GM18907 (cell line): Measurements from ENCODE around the gene PKP1.

ENCODE experiments used
- ATAC-seq: cut with Tn5 transposase; IDR thresholded peaks from one replicate; pipeline ENCODE4 v1.9.1; 2021; ENCODE audit warnings: mild to moderate bottlenecking, moderate library complexity; ENCODE audit not compliant: unreplicated experiment

PKP1 gene

DNA sequence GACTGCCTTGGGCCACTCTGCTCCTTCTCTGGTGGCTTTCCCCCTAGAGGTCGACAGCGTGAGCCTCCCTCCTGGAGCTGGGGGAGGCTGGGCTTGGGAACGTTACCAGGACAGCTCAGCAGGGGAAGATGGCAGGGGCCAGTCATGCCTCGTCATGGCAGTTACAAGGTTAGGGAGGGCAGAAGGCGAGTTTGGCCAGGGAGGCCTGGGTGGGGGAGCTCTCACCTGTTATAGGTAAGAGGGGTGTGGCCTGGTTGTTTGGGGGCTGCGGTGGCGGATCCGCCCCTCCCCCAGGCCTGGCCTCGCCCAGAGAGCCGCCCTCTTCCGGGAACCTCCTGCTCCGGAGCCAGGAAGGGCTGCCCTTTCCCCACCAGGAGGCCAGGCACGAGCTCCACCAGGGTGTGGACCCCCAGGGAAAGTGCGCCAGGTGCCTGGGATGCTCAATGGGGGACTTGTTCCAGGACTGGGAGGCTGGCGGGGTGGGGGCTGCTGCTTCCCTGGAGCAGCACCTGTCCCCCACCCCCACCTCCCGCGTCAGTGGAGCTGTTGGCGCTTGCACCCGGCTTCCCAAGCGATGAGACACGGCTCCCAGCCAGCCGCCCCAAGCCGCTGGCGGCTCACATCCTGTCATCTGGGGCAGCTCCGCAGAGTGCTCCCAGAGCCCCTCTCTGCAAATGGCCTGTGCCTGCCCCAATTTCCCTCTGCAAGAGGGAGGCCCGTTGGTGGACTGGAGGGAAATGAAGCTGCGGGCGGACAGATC lies 23.6 kb upstream of the PKP1 start:
- no peak for ATAC-seq

DNA sequence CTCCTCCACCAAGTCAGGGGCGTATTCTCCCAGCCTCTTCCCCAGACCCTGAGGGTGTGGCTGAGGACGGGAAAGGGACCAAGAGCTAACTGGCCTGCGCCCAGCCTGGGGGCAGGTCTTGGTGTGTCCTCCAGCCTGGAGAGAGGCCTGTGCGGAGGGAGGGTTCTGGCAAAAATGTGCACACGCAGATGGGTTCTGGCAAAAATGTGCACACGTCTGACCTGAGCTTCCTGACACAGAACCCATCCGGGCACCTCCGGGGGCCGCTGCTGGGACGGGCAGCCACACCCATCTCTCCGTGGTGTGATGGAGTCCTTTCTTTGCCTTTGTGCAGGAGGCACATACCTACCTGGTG lies 23.1 kb upstream of the PKP1 start:
- no peak for ATAC-seq

DNA sequence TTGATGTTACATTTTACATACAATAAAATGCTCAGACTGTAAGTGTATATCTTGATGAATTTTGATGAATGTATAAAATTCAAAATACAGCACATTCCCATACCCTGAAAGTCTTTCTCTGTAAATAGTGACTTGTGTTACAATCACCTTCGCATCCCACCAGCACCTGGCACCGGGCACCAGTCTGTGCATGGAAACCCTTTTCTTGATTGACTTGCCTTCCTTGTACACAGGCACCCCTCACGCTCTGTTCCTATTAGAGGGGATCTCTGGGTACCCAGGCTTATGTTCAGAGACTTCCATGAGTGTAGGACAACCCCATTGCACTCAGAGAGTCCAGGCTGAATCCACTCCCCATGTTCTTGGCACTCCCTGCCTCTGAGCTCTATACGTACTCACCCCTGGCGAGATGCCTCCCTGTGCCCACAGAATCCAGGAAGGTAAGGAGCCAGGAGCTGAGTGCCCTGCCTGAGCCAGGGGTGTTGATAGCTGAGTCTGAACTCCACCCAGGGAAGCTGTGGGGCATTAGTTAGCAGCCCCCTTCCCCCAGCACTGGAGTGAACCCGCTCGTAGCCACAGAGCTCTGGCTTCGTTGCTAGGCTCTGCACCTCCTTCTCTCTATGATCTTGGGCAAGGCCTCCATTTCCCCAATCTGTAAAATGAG lies 22.5 kb upstream of the PKP1 start:
- ATAC-seq, result no peak

DNA sequence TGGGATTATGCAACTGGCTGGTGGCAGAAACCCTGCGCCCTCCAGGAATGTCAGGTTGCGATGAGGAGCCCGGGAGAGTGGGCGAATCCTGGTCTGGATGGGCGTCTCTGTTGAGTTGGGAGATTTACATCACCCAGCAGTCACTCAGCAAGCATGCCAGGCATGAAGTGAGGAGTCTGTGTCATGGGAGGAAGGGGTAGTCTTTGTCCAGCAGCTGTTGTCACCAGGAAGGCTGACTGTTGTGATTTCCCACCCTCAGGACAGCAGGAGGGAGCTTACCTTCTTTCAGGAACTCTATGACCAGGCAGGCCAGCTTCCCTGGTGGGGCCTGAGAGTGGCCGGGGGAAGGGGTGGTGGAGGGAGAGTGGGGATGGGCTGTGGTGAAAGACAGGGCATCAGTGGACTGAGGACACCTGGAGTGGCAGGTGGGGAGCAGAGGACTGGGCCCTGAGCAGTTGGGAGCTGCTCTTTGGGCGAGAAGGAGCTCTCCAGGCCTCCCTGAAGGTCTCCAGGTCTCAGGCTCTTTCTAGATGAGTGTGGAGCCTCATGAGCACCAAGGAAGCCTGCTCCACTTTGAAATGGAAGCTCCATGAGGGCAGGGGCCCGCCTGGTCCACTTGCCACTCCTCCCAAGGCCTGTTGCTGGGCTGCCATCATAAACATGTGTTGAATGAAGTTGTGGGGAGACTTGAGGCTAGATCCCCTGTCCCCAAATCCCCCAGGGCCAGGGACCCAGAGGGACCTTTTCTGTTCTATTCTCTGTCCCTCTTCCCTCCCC lies 21.3 kb upstream of the PKP1 start:
- ATAC-seq, result no peak

DNA sequence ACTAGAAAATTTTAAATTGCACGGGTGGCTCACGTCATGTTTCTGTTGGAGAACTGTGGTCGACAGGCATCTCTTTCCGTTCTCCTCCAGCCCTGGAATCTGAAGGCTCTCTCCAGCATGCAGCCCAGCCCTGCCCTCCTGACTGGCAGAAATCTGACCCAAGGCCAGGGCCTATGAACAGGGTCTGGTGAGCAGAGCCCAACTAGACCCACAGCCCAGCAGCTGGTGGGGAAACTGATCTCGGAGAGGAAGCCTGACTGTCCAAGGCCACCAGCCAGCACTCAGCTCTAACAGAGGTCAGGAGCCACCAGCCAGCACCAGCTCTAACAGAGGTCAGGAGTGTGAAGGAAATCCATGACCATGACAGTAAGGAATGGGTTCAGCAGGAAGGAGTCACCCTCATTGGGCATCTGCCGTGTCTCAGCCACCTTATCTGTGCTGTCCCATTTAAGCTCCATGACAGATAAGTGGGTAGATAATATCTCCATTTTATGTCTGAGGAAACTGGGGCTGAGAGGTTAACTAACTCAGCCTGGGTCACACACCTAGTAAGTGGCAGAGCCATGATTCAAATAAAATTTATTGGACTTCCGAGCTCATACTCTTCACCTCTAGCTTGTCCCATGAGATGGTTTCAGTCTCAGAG lies 20.2 kb upstream of the PKP1 start:
- no peak for ATAC-seq

DNA sequence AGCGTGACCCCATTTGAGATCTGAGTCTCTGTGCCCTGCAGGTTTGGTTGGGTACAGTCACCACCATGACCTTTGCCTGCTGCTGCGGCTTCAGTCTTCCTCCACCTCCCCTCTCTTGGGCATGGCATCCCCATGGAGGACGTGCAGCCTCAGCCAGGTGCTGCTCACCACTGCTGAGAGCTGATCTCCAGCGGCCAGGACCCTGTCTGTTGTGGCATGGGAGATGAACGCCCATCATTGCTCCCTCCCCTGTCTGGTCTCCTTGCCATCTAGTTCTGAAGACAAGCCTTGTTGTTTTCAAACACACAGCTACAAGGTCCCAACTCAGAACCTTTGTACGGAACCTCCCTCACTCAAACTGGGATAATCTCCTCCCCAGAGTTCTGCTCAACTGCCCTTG lies 19.2 kb upstream of the PKP1 start:
- no peak for ATAC-seq

DNA sequence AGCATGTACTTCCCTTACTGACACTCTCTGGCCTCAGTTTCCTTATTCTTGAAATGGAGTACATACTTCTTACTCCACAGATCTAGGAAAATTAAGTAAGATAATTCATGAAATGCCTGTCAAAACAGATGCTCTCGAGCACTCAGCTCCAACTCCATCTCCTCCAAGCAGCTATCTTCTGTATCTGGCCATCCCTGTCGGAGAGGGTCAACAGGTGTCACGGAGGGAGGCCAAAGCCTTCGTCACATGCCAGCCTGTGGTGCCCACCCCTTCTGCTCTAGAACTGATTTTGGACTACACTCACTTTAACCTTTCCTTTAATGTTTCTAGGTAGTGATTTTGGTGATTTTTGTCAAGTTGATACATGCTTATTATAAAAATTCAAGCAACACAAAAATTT lies 18.8 kb upstream of the PKP1 start:
- no peak for ATAC-seq

DNA sequence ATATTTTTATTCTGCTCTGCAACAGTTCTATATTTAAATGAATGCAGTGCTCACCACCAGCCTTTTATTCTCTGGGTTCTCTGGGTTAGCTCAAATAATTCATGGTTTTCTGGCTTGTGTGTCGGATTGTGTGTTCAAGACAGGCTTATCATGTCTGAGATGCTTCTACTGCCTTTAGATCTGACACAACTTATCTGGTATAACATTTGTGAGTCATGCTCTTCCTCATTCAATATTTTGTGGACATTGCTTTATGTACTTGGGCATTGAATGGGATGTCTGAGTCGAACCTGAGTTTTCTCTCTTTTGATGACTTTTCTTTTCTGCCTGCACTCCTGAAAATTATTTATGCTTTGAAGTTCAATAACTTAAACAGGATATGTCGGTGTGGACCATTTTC lies 17.6 kb upstream of the PKP1 start:
- ATAC-seq, result no peak

DNA sequence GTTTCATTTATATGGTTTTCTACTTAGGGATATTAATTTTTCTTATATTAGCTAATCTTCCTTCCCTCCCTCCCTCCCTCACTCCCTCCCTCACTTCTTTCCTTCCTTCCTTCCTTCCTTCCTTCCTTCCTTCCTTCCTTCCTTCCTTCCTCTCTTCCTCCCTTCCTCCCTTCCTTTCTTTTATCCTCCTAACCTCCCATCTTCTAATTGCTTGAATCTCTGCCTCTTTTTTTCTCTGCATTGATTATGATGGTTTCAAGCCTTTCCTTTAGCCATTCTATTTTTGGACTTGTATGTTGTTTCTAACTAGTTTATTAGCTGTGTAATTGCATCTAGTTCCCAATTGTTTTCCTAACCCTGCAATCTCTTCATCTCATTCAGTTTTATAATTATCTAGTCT lies 17.0 kb upstream of the PKP1 start:
- no peak for ATAC-seq

DNA sequence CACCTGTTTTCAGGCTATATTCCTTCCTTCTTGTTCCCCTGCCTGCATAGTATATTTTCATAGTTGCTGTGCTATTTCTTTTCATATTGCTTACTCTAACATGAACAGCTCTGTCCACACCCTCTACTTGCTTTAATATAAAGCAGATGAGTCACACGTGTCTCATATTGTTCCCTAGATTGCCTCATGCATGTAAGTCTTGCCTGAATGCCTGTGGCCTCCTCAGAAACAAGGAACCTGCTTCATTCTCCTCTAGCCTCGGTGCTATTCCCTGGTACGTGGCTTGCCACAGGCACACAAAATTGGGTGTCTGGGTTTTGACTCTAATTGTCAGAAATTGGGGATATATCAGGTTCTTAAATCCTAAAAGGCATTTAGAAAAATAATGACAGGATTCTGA lies 16.5 kb upstream of the PKP1 start:
- no peak for ATAC-seq

DNA sequence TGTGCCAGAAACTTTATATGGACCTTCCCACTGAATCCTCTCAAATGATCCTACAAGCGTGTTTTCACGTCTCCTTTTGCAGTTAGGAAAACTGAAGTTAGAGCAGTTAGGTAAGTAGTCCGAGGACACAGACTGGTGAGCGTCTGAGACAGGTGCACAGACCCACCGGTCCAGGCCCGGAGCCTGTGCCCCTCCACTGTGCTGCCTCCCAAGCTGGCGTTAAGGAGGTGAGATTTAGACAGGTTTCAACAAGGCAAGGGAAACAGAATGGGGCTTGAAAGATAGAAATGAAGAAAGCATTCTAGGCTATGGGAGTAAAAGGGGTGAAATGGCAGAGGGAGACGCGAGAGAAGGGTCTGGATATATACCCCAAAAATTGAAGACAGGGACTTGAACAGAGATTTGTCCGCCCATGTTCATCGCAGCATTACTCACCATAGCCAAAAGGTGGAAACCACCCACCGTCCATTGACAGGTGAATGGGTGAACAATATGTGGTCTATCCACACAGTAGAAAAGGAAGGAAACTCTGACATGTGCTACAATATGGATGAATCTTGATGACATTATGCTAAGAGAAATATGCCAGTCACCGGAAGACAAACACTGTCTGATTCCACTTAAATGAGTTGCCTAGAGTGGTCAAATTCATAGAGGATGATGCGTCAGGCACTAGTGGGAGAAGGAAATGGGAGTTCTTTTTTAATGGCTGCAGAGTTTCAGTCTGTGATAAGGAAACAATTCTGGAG lies 15.7 kb upstream of the PKP1 start:
- ATAC-seq, result no peak

DNA sequence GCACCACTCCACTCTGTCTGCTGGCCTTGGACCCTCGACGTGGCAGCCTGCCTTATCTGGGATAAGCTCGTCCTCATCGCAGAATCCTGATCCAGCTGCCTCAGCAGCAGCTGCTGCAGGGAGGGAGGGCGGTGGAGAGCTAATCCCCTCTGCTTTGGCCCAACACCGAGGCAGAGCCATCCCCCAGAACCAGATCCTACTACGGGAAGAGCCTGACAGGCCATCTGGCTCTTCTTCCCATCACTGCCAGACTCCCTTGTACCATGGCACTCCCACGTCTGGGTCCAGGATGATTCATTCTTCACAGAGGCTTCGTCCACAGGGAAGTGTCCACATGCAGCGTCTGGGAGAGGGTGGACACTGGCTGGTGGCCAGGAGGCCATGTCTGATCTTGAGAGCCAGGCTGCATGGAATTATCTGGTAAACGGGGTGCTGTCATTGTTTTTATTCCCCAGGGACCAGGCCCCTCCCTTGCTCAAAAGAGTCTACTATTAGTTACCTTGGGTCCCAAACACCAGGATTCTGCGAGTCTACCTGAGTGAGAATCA lies 14.6 kb upstream of the PKP1 start:
- no peak for ATAC-seq

DNA sequence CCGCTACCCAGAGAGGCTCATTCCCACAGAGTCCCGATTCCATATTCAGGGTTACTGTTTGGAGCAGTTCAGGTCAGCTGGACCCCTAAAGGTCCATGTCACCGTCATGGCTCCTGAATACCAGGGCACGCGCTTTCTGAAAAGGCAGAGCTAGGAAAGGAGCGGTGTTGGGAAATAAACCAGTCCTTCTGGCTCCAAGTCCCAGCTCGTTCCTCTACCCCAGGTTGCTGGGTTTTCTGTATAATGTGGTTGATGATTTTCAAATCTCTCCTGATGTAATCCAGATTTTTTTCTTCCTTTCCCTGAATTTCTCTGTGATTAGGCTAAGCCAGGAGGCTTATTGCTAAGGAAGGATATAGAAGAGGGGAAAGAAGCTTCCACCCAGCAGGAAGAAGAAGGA lies 14.0 kb upstream of the PKP1 start:
- no peak for ATAC-seq

DNA sequence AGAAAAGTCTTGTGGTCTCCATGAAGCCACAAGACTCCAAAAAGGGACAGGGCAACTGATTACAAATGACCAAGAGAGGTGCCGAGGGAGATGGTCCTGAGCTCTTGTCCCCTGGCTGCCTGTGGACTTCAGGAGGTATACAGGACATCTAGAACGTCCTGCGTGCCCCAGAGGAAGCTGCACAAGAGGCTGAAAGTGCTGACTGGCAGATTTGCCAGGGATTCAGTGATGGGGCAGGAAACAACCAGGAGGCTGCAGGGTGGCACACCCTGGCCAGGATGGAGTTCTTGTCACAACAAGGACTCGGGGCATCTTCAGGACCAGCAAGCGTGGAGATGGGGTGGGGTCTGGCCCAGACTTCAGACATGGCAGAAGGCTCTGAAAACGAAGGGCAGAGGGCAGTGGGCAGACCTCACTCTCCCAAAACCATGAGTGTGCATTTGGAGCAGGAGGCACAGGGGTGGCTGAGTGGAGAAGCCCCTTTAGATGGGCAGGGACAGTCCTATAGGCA lies 13.4 kb upstream of the PKP1 start:
- no peak for ATAC-seq

DNA sequence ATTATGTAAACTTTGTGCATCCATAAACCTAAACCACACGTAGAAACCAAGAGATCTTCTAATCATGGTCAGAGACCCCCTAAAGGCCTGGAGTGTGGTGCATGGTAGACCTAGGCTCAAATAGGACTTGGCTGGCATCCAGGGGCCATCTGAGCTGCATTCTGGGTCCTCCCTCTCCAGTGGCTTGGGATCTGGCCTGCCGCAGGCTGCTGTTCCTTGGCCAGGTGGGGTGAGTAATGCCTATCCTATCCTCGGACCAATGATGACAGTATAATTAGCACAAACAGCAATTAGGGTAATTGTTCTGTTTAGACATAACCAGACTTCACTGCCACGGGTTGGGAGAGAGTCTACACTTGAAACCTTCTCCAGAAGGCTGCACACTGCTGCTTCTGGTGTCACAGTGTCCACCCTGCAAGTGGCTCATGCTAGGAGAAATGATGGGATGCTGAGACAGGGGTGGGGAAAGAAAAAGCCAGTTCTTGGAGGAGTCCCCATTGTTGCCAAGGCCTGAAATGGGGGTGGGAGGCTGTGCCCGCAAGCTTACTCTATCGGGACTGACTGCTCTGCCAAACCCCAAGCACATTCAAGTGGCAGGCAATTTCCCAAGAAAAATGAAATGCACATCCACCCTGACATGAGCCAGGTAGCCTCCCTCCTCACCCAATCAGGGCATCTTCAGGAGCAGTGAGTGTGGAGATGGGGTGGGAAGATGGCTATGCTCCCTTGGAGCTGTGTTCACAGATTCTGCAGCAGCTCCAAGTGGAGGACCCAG lies 12.5 kb upstream of the PKP1 start:
- ATAC-seq, result no peak

DNA sequence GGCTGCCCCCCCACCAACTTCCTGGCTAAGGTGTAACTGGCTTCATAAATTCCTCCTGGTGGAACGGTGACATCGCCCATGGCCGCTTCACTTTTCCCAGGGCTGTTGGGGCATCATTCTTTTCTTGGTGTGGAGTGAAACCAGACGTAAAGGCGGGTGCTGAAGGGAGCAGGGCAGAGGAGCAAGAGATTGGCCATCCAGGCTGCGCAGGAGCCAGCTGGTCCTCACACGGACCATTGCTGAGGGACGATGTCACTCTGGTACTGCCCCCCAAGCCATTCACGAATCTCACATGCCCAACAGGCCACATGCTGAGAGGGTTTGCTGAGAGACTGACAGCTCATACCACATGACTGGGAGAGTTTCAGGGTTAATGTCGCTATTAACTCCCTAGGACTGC lies 10.5 kb upstream of the PKP1 start:
- no peak for ATAC-seq

DNA sequence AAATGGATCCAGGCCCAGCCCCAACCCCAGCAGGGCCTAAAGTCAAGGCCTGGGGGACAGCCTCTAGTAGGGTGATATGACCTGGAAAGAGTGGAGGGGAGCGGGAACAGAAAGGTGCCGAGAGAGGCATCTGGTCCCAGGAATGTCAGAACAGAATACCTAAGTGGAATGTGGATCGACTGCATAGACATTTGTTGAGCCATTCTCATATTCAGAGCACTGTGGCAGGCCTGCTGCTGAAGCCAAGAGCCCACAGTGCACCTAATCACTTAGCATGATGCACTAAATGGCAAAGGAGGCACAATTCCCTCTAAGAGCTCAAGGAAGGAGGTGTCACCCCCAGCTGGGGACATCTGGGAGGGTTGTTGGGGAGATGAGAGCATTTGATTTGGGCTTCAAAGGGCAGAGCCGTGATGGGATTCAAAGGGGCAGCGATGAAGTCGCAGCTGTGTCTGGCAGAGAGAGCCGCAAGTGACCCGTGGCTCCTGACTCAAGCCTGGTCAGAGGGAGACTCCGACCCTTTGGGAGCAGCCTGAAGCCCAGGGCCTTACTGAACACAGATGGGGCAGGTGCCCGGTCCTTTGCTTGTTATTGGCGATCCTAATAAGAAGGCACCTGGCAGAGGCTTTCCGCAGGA lies 8.6 kb upstream of the PKP1 start:
- no peak for ATAC-seq

DNA sequence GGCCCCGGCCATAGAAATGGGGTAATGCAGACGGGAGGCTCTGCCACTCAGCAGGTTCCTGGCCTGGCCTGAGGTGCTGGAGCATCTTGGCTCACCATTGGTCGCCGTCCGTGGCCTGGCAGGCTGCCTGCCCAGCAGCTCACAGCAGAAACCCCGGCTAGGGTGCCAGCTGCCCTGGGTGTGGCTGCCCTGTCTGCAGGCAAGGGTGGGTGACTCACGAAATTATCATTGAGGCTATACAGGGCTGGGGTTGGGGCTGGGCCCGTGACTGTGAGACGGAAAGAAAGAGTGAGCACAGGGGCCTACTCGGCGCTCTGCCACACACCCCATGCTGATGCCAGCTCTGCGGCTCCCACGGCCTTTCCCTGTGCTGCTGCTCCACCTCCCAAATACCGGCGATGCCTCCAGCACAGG lies 8.0 kb upstream of the PKP1 start:
- ATAC-seq, result no peak

DNA sequence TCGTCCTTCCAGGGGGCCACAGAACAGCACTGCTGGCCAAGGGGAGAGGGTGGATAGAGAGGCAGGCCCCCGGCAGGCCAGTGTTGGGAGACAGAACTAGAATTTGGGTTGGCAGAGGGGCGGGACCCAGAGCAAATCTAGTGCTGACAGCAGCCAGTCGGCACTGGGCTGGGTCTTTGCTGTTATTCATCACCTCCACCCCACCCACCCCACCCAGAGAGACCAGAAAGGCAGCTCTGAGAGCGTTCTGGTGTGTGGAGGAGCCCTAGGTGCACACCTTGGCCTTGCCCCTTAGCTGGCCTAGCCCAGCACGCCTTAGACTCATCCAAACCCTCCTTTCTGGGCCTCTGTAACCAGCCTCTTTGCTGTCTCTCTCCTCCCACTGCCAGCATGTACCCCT lies 6.4 kb upstream of the PKP1 start:
- ATAC-seq, result no peak
